SK-N-SH treated with all-trans-retinoic acid at 6 μM for 48 hours (cell line): ENCODE data around the gene EFNB2.

Experiments used
- BACH2 ChIP-seq: fragments of 250-450 bp; sonication (Bioruptor Pico); IDR thresholded peaks from 2 replicates; pipeline ENCODE4 v1.9.0; 2021; ENCODE audit warnings: mild to moderate bottlenecking, borderline replicate concordance
- SNAI2 ChIP-seq: fragments of 250-450 bp; sonication (Bioruptor Pico); IDR thresholded peaks from 2 replicates; pipeline ENCODE4 v1.5.0; 2020; ENCODE audit warnings: mild to moderate bottlenecking, moderate library complexity

- TF ChIP-seq SNAI2 (CRISPR knock-in tag) = no peak
- TF ChIP-seq BACH2 (CRISPR knock-in tag) = no peak
Measured at GRCh38 chr13:106575896-106576295, 40.4 kb upstream of the EFNB2 start.
